Omental fat pad (tissue), 4 donors: ENCODE results near the gene TSPAN31. TPM values are rescaled to one million over a fixed set of nuclear protein-coding genes. Genes with fewer than 3 reads are reported as not detected.
A peak's percentile ranks its signal among the peaks of the same experiment; 100 is the strongest.

Source experiments
- ATAC-seq: fragments of 150-250 bp; one replicate; pipeline ENCODE4 v1.9.1; 2016; ENCODE audit warnings: mild to moderate bottlenecking, moderate library complexity; ENCODE audit not compliant: low FRiP score
- DNase-seq: peaks from one replicate; pipeline ENCODE4 v3.0.0-alpha.2; 2019; ENCODE audit warnings: low spot score
- total RNA-seq, 4 donors: library from RNA; depleted of rRNA; stranded (reverse); fragments of >200 nt; gene quantifications; one replicate each; pipeline ENCODE4 v1.1.0, GENCODE V29; 2016
- TF ChIP-seq, protein P1 (sequence below), 3 donors: fragments of 450-650 bp; IDR thresholded peaks; one replicate each; pipeline ENCODE4 v1.5.1; 2016 to 2017; ENCODE audit warnings: antibody characterized with exemption in 3 of 3, mild to moderate bottlenecking in 3 of 3, moderate library complexity in 2 of 3

Gene TSPAN31
- total RNA-seq, 4 donors from 2014 or later = 41.8 to 70.7 (median 65.7) TPM

- DNase-seq (no peak), ATAC-seq (no peak)
- TF ChIP-seq, protein P1, sequence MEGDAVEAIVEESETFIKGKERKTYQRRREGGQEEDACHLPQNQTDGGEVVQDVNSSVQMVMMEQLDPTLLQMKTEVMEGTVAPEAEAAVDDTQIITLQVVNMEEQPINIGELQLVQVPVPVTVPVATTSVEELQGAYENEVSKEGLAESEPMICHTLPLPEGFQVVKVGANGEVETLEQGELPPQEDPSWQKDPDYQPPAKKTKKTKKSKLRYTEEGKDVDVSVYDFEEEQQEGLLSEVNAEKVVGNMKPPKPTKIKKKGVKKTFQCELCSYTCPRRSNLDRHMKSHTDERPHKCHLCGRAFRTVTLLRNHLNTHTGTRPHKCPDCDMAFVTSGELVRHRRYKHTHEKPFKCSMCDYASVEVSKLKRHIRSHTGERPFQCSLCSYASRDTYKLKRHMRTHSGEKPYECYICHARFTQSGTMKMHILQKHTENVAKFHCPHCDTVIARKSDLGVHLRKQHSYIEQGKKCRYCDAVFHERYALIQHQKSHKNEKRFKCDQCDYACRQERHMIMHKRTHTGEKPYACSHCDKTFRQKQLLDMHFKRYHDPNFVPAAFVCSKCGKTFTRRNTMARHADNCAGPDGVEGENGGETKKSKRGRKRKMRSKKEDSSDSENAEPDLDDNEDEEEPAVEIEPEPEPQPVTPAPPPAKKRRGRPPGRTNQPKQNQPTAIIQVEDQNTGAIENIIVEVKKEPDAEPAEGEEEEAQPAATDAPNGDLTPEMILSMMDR (IDR thresholded peaks at IDR 0.05) = no peak
Observed at GRCh38 chr12:57732726-57733593, 11.9 kb upstream of the TSPAN31 start.

GRCh38 chr12:57733928-57734327, 10.9 kb upstream of the TSPAN31 start:
- DNase-seq (no peak), ATAC-seq (no peak)

DNA sequence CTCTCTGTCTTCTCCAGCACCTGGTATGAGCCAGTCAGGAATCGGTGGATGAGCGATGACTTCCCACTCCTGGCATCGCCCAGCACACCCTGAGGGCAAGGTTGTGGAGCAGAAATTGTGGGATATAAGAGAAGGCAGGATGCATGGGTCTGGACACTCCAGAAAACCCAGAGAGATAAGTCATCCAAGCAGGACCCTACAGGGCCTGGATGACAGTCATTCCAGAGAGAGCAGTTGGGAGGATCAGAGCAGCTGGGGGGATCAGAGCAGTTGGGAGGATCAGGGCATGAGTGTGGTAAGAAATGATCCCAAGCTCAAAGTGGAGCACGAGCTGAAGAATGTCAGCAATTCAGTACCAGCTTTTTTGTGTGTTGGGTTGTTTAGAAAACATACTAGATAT, 10.2 kb upstream of the TSPAN31 start:
- DNase-seq (no peak), ATAC-seq (no peak)
- TF ChIP-seq, protein P1 (IDR thresholded peaks at IDR 0.05) = no peak

More at GRCh38 chr12:57733928-57734327, 10.9 kb upstream of the TSPAN31 start:
- TF ChIP-seq, protein P1 (IDR thresholded peaks at IDR 0.05) = no peak

- TF ChIP-seq, protein P1 (IDR thresholded peaks at IDR 0.05) = no peak
- no peak for DNase-seq
- ATAC-seq = no peak
Observed at GRCh38 chr12:57735198-57735855, 9.5 kb upstream of the TSPAN31 start.

- TF ChIP-seq, protein P1 (IDR thresholded peaks at IDR 0.05) = no peak
- peak; percentile 45 for ATAC-seq
- no peak for DNase-seq
Observed at GRCh38 chr12:57735952-57736740, 8.7 kb upstream of the TSPAN31 start.

GRCh38 chr12:57736741-57737466, 7.9 kb upstream of the TSPAN31 start:
- ATAC-seq = no peak

More at GRCh38 chr12:57736741-57737466, 7.9 kb upstream of the TSPAN31 start:
- TF ChIP-seq, protein P1 (IDR thresholded peaks at IDR 0.05) = no peak
- DNase-seq = no peak
